Fibroblast of the aortic adventitia (primary cell): ENCODE data around the gene CCNY. TPM values are rescaled to one million over a fixed set of nuclear protein-coding genes. Genes with fewer than 3 reads are reported as not detected.

Source experiments
- DNase-seq: peaks from one replicate; pipeline ENCODE4 v3.0.0-alpha.2; 2010; ENCODE audit warnings: low read depth
- H3K4me3 ChIP-seq: 2 replicates; pipeline ENCODE4 v1.5.1; 2011; ENCODE audit warnings: low read depth, mild to moderate bottlenecking, control low read depth, low read length, moderate library complexity
- total RNA-seq: library from RNA; depleted of rRNA; stranded (reverse); fragments of >200 nt; gene quantifications from 2 replicates; pipeline ENCODE4 v1.2.3, GENCODE V29; 2012; ENCODE audit warnings: low replicate concordance
- TF ChIP-seq, protein P1 (sequence below): IDR thresholded peaks from 2 replicates; pipeline ENCODE4 v1.5.1; 2011; ENCODE audit warnings: mild to moderate bottlenecking, low read length, control low read depth, inconsistent platforms; ENCODE audit not compliant: insufficient read depth

The CCNY gene
- total RNA-seq, 1 donor: 55.4 TPM

DNA sequence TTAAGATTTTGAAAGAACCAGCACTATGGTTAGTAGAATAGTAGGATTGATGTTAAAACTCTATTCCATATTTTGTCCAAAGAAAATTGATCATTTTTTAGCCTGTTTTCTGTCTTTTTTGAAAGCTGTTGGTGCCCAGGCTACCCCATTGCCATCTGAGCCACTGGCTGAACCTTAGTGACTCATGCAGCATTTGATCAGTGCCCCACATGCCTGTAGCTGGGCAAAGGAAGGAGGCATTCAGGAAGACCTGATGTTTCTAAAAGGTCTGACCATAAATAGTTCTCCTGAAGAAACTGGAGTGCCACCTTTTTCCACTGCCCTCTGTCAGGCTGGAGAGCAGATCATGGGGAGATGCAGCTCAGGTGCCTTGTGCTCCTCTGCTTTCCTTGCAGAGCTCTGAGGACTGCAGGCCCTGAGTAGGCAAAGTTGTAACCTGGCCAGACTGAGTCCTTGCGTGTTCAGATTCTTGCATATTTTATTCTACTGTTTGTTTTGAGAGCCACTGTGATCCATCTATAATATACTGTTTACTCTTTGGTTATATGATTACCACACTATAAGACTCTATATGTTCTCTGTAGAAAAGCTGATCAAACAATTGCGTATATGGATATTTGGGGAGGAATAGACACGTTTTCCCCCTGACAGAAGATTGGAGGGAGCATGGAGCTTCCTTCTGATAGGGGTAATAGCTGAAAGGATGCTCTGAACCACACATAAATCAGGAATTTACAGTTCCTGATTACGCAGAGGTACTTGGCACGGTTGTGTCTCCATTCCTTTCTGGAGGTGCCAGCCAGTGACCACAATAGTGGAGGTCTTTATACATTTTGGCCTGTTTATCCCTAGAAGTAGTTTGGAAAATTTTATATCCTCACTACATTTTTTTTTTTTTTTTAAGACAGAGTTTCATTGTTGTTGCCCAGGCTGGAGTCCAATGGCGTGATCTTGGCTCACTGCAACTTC, 219.9 kb downstream of the CCNY start:
- TF ChIP-seq, protein P1, sequence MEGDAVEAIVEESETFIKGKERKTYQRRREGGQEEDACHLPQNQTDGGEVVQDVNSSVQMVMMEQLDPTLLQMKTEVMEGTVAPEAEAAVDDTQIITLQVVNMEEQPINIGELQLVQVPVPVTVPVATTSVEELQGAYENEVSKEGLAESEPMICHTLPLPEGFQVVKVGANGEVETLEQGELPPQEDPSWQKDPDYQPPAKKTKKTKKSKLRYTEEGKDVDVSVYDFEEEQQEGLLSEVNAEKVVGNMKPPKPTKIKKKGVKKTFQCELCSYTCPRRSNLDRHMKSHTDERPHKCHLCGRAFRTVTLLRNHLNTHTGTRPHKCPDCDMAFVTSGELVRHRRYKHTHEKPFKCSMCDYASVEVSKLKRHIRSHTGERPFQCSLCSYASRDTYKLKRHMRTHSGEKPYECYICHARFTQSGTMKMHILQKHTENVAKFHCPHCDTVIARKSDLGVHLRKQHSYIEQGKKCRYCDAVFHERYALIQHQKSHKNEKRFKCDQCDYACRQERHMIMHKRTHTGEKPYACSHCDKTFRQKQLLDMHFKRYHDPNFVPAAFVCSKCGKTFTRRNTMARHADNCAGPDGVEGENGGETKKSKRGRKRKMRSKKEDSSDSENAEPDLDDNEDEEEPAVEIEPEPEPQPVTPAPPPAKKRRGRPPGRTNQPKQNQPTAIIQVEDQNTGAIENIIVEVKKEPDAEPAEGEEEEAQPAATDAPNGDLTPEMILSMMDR: no peak
- H3K4me3 ChIP-seq: no peak overlapping the region
- no peak for DNase-seq

DNA sequence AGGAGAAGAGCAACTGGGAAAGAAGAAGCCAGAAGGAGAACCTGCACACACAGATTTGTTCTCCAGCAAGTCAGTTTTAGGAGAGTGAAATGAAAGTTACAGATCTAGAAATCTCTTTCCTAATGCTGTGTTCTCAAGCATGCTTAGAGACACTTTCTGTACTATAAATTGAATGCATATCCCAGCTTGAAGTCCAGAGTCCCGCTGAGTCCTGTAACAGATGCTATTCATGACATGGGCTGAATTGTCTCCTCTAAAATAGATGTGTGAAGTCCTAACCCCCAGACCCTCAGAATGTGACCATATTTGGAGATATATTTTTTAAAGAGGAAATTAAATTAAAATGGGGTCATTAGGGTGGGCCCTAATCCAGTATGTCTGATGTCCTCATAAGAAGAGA, 222.0 kb downstream of the CCNY start:
- no peak for DNase-seq
- no peak overlapping the region for H3K4me3 ChIP-seq
- TF ChIP-seq, protein P1: no peak

DNA sequence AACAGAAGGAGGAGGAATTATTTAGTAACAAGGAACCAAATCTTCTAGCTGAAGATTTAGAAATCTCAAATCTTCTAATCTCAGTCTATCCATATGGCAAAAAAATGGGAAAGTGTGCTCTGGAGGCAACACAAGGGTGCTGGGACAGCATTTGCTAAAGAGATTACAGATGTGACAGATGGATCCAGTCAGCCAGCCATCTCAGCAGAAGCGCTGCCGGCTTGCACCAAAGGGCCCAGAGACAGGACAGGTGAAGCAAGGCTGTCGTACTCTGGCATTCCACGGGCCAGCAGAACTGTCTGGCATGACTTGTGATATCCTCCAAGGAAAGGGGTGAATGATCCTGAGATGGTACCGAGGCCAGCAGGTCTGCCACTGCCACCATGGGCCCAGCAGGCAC, 223.1 kb downstream of the CCNY start:
- H3K4me3 ChIP-seq: no peak overlapping the region
- no peak for DNase-seq
- TF ChIP-seq, protein P1: no peak

DNA sequence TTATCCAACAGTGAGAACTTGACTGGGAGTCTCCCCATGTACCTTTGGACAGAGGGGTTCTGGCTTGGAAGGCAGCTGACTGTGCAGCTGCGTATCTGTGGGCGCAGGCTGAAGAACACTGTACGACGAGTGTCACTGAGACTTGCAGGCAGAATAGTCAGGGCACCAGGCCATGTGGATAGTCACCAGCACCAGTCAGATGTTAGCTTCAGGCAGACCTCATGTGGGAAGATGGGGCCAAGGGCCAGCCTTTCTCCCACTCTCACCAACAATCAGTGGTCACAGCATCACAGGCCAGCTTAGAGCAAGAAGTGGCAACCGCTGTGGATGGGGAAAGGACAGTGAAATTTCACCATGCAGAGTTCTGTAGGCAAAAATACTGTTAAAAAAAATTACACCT, 225.4 kb downstream of the CCNY start:
- H3K4me3 ChIP-seq: no peak overlapping the region
- TF ChIP-seq, protein P1: no peak
- DNase-seq: no peak

DNA sequence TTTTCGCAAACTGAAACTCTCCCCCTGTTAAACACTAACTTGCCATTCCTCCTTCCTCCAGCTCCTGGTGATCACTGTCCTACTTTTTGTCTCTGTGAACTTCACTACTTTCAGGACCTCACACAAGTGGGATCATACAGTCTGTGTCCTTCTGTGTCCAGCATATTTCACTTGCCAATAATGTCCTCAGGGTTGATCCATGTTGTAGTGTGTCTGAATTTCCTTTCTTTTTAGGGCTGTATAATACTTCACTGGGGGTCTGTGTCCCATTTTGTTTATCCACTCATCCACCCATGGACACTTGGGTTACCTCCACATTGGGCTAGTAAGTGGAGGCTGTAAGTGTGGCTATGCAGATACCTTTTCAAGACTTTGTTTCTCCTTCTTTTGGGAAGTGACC, 226.1 kb downstream of the CCNY start:
- H3K4me3 ChIP-seq: no peak overlapping the region
- TF ChIP-seq, protein P1: no peak
- DNase-seq: no peak

DNA sequence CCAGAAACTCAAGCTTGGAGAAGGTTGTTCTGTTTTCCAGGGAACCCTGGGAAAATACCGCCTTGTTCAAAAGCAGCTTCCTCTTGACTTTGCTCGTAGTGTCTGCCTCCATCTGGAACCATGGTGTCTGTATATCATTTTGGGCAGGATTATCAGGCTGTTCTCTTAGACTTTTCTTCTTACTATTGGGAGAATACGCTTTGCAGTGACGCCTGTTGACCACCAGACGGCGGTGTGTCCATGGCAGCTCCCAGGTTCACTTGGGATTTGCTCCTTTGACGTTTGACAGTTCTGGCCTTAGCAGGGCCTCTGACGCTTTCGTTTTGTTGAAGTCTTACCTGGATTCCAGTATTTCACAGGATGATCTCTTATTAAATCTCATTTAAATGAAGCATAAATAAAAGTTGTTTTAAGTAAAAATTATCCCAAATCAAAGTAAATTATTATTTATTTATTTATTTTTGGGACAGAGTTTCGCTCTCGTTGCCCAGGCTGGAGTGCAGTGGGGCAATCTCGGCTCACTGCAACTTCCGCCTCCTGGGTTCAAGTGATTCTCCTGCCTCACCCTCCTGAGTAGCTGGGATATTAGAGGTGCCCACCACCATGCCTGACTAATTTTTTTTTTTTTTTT, 227.1 kb downstream of the CCNY start:
- TF ChIP-seq, protein P1: peak; percentile 100
- H3K4me3 ChIP-seq: no peak overlapping the region
- peak; percentile 85 for DNase-seq
